HFF-Myc (cell line): ENCODE results near the gene HDAC11.

ENCODE experiments used
- DNase-seq: peaks from one replicate; pipeline ENCODE4 v3.0.0-alpha.2; 2011; ENCODE audit warnings: low read depth; ENCODE audit errors: extremely low read depth
- H3K4me3 ChIP-seq: replicated peaks from 2 replicates; pipeline ENCODE4 v1.5.1; 2011; ENCODE audit warnings: low read depth, mild to moderate bottlenecking, control low read depth, low read length
- TF ChIP-seq, protein P1 (sequence below): IDR thresholded peaks from 2 replicates; pipeline ENCODE4 v1.5.1; 2012; ENCODE audit warnings: mild to moderate bottlenecking, low read depth, low read length, control low read depth; ENCODE audit errors: missing control alignments

The HDAC11 gene

DNA sequence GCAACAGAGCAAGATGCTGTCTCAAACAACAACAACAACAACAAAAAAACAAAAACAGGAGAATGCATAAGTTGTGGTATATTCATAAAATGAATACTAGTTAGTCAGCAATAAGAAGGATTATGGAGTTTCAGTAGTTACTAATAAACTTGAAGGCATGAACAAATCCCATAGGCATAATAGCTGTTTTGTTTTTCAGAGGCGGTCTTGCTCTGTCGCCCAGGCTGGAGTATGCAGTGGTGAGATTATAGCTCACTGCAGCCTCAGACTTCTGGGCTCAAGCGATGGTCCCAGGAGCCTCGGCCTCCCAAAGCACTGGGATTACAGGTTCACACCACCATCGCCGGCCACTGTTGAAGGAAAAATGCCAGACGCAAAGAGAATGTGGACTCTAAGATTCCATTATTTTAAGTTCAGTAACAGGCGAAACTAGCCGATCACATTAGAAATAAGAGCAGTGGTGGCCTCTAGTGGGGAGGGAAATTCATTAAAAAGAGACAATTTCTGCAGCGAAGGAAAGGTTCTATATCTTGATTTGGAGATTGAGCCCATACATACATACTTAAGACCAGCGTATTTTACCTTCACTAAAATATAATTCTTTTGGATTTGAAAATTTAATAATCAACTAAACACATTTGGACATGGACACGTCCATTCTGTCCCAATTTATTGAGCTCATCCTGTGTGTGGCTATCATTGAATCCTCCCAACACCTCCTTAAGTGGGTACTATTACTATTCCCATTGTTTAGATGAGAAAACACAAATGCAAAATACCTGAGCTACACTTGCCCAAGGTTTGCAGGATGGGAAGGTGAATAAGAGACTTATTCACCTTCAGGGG is 27.4 kb upstream of the HDAC11 start:
- TF ChIP-seq, protein P1, sequence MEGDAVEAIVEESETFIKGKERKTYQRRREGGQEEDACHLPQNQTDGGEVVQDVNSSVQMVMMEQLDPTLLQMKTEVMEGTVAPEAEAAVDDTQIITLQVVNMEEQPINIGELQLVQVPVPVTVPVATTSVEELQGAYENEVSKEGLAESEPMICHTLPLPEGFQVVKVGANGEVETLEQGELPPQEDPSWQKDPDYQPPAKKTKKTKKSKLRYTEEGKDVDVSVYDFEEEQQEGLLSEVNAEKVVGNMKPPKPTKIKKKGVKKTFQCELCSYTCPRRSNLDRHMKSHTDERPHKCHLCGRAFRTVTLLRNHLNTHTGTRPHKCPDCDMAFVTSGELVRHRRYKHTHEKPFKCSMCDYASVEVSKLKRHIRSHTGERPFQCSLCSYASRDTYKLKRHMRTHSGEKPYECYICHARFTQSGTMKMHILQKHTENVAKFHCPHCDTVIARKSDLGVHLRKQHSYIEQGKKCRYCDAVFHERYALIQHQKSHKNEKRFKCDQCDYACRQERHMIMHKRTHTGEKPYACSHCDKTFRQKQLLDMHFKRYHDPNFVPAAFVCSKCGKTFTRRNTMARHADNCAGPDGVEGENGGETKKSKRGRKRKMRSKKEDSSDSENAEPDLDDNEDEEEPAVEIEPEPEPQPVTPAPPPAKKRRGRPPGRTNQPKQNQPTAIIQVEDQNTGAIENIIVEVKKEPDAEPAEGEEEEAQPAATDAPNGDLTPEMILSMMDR = peak; percentile 49
- DNase-seq = no peak
- H3K4me3 ChIP-seq = no peak overlapping the region

DNA sequence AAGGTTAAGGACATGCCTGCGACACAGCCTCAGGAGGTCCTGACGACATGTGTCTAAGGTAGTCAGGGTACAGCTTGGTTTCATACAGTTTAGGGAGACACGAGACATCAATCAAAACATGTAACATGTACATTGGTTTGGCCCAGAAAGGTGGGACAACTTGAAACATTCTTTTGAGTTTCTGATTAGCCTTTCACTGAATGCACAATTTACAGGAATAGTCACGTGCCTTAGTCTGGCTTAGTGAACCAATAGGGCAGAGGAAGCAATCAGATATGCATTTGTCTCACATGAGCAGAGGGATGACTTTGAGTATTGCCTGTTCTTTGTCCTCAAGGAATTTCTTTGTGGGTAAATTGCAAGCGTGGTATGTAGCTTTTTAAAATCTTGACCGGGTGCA is 24.5 kb upstream of the HDAC11 start:
- no peak for DNase-seq
- H3K4me3 ChIP-seq = no peak overlapping the region
- TF ChIP-seq, protein P1 = no peak

DNA sequence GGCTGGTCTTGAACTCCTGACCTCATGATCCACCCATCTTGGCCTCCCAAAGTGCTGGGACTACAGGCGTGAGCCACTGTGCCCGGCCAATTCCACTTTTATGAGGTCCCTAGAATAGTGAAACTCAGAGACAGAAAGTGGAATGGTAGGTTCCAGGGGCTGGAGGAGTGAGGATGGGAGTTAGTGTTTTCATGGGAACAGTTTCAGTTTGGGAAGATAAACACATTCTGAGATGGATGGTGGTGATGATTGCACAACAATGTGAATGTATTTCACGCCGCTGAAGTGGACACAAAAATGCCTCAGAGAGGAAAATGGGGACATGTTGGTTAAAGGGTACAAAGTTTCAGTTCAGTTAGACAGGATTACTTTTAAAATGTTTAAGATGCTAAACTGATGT is 22.5 kb upstream of the HDAC11 start:
- no peak overlapping the region for H3K4me3 ChIP-seq
- TF ChIP-seq, protein P1 = no peak
- no peak for DNase-seq

DNA sequence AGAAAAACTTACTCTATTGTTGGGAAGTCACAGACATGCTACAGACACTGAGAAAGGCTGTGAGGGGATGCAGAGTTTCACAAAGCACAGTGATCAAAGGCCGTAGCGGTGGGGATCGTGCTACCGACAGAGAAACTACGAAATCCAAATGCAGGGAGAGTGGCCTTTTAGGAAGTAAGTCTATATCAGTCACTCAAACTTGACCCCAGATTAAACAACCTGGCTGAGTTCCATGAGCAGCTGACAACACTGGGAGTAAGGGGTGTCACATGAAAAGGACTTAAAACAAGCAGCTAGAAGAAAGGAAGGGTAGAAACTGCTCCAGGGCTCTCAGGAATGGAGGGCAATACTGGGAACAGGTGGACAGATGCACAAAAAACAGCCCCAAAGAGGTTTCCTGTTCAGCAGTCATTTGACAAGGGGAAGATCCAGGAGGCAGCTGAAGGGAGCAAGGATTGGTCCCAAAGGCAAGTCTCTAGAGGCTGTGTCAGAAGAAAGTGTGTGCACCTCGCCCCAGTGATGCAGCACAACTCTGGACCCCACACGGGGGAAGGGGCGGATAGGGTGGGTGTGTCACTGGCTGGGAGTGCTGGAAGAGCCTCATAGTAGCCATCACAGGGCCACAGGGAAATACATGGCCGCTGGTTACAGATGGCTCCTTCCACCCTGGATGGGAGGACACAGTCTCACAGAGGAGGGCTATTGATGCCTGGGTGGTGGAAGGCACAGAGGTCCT is 20.3 kb upstream of the HDAC11 start:
- TF ChIP-seq, protein P1 = no peak
- no peak for DNase-seq
- no peak overlapping the region for H3K4me3 ChIP-seq

DNA sequence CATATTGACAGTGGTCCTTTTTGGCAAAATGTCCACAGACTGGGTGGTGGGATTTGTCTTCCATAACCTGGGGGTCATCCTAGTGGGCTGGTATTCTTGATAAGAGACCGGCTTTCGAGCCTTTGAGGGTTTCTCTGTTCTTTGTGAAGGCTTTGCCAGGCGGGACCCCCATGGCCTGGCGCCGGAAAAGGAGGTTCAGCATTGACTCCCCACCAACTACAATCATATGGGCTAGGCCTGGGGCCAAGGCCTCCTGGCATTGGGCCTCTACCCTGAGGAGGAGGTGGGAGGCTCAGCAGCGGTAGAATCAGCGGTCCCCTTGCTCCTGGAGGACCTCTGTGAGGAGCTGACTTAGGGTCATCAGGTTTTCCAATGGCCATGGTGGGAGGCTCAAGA is 19.8 kb upstream of the HDAC11 start:
- TF ChIP-seq, protein P1 = no peak
- DNase-seq = no peak
- H3K4me3 ChIP-seq = no peak overlapping the region

DNA sequence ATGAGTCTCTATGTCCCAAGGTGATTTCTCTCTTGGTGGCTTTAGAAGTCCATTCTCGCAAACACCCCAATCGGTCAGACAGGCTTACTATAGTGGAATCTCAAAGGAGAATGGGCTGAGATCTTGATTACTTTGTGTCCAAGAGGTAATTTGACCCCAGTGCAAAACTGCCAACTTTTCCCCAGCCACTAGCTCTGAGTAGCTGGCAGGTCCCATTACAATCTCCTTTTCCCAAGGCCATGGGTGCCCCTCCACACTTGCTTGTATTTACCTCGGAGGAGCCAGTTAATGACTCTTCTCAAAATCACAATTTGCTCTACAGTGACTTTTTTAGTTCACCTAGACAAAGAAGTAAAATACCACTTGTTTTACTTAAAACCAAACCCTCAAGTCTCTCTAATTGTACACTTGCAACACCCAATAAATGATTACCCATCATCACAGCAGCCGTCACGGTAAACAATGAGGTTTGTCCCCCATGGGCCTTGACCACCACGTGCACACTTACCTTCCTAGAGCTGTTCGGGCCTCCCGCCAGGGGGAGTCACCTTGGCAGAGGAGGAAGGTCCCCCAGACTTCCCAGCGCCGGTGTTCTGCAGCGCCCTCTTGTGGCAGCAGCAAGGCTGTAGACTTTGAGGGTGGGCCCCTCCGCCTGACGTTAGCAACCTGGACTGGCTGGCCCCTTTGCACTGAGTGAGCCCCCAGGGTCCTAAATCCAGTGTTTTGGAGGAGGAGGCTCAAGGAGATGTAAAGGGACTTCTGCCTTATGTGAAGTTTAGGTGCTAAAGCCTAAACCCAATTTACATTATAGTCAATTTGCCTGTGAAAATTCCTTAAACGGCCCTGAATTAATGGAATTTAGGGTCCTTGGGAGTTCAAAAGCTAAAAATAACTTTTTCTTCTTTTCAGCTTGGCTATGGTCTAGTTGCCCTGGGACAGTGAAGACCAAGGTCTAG is 18.7 kb upstream of the HDAC11 start:
- no peak for DNase-seq
- H3K4me3 ChIP-seq = no peak overlapping the region
- TF ChIP-seq, protein P1 = peak; percentile 85
